NCI-H82 treated with DMSO at 0.1 percent for 48 hours (cell line): ENCODE data around the gene FAM32A.
"Not testable (repeated sequence)": the region's sequence is repeated elsewhere in the genome, so short reads cannot be mapped to it uniquely, and the experiment has no call there.

Source experiments
- DNase-seq: peaks from one replicate; lab custom pipeline; 2025; ENCODE audit not compliant: unreplicated experiment; lab: John Stamatoyannopoulos, UW

FAM32A gene

DNA sequence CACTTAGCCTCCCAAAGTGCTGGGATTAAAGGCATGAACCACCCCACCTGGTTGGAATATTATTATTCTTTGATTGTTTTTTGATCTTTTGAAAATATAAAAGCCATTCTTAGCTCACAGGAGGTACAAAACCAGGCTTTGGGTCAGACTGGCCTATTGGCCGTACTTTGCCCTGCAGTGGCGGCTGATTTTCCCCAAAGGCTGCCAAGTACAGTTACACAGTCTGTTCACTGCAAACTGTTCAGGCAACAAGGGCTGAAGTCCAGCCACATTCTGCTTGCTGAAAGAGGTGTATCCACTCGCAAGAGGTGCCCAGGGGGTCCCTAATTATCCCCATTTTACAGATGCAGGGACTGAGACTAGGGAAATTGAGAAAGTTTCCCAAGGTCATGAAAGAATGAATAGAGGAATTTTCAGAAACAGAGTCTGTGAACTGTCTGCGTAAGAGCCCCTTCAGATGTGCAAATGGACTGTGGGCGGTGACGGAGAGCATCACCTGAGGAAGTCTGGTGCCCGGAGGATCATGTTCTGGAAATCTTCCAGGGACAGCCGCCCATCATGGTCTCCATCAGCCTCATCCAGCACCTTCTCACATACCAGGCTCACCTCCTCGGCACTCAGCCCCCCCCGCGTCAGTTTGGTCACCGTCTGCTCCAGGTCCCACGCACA, 20.9 kb upstream of the FAM32A start:
- DNase-seq: no peak

DNA sequence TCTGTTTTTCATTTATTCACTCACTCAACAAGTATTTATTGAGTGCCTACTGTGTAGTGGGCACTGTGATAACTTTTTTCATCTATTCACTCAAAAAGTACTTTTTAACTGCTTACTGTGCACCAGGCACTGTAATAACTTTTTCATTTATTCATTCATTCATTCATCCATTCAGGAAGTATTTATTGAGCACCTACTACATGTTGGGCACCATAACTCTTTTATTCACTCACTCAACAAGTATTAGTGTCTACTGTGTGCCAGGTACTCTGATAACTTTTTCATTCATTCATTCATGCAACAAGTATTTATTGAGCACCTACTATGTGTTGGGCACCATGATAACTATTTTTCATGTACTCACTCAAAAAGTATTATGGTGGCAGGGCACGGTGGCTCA, 18.8 kb upstream of the FAM32A start:
- DNase-seq: no peak

DNA sequence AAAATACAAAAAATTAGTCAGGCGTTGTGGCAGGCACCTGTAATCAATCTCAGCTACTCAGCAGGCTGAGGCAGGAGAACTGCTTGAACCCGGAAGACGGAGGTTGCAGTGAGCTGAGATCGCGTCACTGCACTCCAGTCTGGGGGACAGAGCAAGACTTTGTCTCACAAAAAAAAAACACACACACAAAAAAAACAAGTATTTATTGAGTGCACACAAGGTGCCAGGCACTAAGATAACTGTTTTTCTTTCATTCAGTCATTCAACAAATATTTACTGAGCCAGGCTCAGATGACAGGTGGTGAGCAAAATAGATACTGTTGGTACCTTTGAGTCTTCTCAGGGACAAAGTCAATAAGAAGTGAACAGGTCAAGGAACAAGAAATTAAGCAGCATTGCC, 18.2 kb upstream of the FAM32A start:
- no peak for DNase-seq

DNA sequence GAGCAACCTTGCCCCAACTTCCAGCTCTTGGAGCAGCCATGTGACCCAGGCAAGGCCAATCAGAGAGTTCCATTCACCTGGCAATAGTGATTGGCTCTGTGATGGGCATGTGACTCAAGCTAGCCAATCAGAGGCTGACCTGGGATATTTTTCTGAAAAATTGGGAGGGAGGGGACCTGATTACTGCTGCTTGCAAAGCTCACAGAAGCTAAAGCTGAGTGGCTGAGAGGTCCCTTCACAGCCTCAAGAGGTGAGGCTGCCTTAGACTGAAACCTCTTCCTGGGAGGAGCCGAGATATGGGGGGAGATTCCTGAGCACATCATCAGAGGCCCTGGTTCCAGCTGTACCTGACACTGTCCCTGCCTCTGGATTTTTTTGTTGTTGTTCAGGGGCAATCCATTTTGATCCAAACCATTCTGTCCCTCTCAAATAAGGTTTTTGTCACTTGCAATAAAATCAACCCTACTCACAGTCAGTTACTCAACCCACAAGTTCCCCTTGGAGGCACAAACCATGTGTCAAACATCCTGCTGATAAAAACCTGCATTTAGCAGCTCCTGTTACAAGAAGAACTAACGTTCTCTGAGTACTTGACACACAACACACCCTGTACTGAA, 16.6 kb upstream of the FAM32A start:
- DNase-seq: no peak

DNA sequence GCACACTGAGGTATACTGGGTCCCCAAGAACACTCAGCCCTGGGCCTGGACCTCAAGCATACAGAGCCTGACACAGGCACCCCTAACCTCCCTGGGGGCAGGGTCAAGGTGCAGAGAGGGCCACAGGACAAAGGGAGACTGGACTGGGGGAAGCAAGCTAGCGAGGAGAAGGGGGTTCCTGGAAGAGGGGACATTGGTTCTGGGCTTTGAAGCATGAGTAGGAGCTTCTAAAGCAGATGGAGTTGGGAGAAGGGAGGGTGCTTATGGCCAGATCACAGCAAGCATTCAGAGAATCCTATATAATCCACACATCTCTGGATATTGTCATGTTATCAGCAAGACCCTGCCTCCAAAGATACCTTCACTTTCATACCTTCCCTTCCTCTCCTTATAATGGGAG, 15.1 kb upstream of the FAM32A start:
- DNase-seq: no peak

DNA sequence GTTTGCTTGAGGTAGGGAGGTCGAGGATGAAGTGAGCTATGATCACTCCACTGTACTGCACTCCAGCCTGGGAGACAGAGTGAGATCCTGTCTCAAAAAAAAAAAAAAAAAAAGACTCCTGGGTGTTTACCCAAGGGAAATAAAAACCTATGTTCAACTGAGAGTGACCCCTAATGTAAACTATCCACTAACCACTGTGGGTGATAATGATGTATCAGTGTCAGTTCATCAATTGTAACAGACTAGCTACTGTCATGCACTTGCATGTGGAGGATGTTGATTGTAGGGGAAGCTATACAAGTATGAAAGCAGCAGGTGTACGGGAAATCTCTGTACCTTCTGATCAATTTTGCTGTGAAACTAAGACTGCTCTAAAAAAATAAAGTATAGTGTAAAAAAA, 9.3 kb upstream of the FAM32A start:
- DNase-seq: no peak

DNA sequence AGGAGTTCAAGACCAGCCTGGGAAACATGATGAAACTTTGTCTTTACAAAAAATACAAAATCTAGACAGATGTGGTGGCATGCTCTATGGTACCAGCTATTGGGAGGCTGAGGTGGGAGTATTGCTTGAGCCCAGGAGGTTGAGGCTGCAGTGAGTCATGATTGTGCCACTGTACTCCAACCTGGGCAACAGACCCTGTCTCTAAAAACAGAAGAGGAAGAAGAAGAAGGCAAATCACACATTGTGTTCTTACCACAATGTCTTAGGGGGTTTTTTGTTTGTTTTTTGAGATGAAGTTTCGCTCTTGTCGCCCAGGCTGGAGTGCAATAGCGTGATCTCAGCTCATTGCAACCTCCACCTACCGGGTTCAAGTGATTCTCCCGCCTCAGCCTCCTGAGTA, 6.3 kb upstream of the FAM32A start:
- DNase-seq: not testable (repeated sequence)

DNA sequence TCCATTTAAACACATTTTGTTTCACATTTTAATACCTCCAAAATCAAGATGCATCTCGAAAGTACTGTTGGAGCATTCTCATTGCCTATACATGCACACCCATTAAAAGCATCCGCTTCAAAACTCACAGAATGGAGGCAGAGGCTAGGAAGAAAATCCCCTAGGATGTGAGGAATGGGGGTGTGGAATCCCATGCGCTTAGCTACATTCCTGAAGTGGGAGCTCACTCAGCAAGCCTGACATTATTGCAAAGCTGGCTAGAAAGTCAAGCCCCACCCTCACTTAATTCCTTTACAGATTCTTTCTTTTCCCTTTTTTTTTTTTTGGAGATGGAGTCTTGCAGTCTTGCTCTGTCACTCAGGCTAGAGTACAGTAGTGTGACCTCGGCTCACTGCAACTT, 4.6 kb upstream of the FAM32A start:
- DNase-seq: no peak

DNA sequence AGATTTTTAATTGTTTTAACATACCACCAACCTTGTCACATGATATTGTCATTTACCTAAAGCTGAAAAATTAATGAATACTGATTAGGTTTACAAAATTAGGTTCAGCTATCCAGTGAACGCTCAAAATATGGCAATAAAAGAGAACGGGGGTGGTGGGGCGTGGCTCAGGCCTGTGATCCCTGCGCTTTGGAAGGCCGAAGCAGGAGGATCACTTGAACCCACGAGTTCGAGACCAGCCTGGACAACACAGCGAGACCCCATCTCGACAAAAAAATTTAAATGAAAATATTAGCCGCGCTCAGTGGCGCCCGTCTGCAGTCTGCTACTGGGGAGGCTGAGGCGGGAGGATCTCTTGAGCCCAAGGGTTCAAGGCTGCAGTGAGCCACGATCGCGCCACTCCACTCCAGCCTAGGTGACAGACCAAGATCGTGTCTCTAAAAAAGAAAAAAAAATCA, 516 bp upstream of the FAM32A start:
- DNase-seq: no peak

DNA sequence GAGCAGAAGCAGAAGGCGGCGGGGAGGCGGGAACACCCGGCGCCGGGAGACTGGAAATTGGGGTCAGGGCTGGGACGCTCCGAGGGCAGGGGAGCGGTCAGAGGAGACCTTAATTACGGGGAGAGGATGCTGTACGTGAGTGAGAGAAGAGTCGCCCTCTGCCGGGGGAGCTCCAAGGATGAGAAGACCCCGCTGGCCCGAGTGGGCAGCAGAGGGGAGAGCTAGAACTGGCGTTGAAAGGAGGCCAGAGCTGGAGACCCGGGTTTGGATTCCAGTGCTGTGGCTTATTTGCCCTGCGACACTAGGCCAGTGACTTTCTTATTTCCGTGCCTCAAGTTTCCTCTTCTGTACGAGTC, 536 bp downstream of the FAM32A start:
- peak; percentile 28 for DNase-seq

DNA sequence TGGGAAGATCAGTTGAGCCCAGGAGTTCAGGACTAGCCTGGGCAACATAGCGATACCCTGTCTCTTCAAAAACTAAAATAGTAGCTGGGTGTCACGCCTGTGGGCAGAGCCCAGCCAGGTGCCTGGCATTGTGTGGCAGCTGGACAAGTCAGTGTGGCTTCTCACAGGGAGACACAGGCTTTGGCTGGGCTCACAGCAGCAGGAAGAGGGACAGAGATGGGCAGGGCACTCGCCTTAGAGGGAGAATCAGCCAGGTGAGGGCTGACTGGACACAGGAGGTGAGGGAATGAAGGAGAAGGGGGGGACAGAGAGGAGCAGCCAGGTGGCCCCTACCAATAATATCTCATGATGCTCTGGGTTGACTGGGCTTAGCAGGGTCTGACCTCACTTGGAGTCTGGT, 3.3 kb downstream of the FAM32A start:
- DNase-seq: no peak

DNA sequence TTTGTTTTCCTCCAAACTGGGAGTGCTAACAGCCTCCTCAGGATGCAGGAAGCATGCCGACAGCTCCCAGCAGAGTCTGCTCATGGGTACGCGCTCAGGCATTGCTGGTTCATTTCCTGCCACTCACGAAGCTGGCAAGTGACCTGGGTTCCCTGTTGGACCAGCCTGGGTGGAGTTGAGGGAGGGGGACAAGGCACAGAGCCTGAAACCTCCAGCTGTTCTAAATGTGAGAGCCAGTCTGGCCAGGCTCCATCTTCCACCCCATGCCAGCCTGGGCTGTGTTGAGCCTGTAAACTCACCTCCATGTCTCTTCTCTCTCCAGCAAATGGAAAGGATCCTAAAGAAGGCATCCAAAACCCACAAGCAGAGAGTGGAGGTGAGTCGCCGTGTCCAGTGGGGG, 5.0 kb downstream of the FAM32A start:
- no peak for DNase-seq

DNA sequence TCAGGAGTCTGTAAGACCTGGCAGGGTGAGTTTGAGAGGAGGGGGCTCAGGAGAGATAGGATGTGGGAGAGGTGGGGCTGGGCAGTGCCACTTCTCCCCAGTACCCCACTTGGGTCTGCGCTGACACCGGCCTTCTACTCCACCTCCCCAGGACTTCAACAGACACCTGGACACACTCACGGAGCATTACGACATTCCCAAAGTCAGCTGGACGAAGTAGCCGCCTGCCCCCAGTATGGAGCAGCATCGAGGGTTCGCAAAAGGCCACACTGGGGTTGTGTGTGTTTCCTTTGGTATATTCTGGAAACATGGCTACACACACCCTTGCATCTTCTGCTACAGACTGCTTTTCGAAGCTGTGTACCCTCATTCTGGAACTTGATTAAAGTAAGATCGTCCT, 5.5 kb downstream of the FAM32A start:
- DNase-seq: no peak

DNA sequence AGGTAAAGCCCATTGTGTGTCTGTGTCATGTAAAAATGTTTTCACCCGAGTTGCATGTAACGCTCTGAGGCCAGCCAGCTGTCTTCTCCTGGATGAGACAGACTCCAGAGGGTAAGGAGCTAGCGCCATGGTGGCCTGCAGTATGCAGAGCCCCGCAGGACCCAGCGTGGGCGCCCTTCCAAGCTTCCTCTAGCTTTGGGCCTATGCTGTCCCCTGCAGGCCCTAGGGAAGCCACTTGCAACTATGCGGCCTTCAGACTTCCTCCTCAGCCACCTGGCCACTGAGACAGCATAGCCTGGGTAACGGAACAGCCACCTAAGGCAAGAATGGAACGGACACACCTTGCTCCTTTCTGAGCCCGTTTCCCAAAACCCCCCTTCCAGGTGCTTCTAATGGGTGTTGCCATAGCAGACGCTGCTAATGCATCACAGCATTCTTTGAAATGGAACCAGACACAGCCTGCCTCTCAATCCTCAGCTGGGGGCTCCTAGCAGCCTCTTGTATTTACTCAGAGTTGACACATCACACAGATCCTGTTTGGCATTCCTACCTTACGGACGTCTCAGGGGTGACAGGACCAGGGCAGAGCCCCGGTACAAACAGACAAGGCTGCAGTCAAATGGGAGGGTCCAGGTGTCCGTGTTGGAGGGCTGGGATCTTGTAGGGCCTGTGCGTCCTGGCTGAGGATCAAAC, 6.2 kb downstream of the FAM32A start:
- no peak for DNase-seq

DNA sequence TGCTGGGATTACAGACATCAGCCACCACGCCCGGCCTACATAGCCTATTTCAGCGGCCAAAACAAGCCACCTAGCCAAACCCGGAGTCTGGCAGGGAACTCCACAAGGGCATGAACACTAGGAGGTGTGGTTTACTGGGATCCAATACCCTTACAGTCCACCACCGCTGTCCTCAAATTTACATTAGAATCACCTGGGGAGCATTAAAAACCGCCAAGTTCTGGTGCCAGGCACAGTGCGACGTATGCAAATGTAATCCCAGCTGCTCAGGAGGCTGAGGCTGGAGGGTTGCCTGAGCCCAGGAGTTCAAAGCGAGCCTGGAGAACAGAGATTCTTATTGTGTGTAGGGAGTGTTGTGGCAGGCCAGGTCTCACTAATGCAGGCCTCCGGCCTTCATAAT, 8.3 kb downstream of the FAM32A start:
- DNase-seq: no peak

DNA sequence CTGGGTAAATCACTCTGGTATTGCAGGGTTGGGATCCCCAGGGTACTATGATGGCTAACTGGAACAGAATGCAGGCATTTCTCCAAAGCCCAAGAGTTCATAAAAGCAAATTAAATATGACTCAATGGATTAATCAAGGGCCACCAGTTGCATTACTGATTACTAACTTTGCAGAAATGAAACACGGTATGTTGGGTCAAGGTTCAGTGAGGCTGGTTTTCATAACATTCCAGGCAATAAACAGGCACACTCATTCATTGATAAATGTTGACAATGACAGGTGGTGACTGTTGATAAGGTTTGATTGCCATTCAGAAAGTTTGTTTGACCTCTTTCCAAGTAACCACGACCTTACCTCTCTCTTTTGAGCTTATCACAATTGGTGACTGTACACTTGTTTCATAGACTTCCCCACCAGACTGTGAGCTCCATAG, 12.0 kb downstream of the FAM32A start:
- DNase-seq: no peak

DNA sequence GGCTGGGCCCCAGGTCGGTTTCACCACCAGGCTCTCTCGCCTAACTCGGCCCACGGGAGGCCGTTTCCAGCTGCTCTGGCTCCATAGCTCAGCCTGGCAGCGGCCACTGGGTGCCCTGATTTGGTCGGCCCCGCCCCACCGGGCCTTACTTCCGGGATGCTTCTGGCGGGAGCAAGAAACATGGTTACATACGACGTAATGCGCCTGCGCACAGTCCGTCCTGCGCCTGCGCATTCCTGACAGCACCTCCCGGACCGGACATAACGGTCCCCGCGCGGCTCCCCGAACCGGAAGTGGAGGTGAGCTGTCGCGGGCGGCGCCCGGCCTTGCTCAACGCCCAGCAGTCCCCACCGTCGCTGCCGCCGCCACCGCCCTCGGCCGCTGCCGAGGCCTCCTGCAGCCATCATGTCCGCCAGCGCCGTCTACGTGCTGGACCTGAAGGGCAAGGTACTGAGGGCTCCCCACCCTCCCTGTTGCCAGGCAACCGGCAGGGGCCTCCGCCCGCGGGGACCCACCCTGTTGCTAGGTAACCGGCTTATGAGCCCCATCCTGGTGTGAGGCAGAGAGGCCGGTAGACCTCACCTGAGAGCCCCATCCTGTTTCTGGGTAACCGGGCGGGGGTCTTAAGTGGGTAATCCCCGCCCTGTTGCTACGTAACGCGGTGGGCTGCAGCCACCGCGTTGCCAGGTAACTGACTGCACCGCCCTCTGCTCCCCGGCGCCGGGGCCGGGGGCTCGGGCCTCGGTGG, 12.6 kb downstream of the FAM32A start, which contains the start of gene AP1M1:
Gene AP1M1 (plus strand): TSS at position 290 of the 748 bp plus-strand sequence. CDS start 116 bp downstream, at position 406.
- peak; percentile 97 for DNase-seq

DNA sequence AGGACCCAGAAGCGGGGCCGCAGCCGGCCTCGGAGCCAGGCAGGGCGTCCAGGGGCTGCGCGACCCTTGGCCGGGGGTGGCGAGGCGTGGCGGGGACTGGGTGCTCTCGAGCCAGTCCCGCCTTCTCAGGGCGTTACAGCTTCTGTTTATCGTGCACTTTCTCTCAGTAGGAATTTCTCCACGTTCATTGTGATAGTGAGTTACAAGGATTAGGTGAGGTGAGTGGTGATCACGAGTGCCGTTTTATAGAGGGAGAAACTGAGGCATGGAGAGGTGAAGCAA, 13.1 kb downstream of the FAM32A start:
- no peak for DNase-seq

DNA sequence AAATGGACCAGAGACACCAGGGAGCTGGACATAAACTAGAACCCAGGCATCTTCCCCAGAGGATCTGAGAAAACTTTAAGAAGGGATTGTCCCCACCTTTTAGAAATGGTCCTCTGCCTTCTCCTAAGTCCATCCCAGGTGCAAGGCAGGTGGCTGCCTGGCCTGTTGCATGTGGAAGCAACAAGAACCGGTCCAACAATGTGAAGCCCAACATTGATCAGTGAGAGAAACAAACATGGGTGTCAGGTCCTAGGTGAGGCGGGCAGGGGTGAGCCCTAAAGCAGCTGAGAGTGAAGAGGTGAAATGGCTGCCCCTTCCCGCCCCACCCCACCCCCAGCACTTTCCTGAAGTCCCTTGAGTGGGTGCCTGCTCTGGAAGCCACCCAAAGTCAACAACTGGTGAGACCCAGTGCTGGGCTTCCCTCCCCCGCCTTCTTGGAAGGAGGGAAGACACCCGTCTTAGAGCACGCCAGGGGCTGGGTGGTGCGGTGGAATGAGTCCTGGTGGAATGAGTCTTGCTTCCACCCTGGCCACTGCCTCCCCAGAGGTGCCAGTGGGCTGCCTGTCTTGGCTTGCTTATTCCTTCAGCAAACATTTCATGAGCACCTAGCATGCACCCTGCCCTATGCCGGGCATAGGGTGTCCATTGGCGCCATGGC, 14.2 kb downstream of the FAM32A start:
- no peak for DNase-seq

DNA sequence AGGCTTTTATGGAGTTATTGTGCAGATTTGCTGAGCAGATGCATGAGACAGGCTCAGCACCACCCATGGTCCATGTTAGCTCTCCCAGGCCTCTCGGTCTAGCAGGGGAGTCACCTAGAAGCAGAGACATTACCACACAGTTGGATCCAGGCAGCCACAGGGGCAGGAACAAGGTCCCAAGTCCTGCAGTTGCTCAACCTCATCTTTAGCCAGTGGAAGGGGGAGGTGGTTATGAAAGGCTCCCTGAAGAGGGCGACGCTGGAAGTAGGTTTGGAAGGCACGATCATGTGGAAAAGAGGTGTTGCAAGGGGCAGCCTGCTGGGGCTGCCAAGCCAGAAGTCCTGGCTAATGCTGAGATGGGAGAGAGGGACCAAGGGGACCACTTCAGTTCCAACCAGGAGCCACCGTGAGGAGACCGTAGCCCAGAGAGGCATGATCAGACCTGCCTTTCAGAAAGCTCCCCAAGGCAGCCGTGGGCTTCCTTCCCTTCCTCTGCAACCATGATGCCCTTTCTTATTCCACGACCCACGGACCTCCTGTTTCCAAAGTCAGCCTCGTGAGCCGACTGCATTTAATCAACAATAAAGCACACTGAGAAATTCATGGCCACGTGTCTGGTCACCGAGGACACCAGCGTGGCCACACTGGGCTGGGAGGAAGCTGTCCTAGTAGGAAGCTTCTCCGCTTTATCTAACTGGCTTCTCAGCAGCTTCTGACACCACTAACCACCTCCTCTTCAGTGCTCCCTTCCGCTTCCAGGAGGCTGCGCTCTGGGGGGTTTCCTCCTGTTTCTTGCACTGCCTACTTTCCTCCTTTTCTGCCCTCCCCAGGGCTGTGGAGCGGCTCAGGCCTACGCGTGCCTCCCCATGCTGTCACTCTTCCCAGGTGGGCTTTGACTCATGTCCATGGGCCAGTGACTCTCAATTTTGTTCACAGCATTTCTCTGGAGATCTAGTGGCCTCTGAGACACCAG, 15.1 kb downstream of the FAM32A start:
- DNase-seq: no peak
